HG03460 (cell line): ENCODE results near the gene LRCH1.
A peak's percentile ranks its signal among the peaks of the same experiment; 100 is the strongest.

Source experiments
- ATAC-seq: cut with Tn5 transposase; IDR thresholded peaks from one replicate; pipeline ENCODE4 v1.9.1; 2021; ENCODE audit not compliant: unreplicated experiment

The LRCH1 gene

DNA sequence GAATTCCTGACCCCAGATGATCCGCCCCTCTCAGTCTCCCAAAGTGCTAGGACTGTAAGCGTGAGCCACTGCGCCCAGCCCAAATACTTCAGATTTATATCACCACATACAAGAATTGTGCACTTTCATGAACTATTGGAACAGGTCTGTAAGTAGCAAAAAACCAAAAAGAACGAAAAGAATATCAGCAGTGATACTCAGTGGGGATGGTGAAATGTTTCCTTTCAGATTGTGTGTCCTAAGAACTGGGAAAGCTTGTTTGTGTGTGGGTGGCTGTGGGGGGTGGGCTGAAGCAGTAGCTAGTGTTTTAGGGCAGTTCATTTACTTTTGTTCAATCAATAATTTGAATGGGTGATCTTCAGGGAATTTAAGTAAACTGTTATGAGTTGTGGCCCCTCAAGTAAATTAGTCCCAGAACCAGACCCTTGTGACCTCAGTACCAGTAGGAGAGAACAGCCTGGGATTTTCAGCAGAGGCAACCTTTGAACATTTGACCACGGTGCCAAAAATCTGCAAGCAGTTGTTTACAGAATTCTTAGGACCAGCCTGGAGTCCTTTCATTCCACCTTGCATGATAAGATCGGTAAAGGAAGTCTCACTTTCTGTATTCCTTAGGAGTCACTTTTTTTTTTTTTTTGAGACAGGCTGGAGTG lies 106.6 kb downstream of the LRCH1 start:
- no peak for ATAC-seq

- ATAC-seq, result no peak
These were observed 107.4 kb downstream of the LRCH1 start for GRCh38 chr13:46660416-46660815.

- no peak for ATAC-seq
These were observed 107.9 kb downstream of the LRCH1 start for GRCh38 chr13:46660857-46661256.

- peak; percentile 48 for ATAC-seq
These were observed 109.7 kb downstream of the LRCH1 start for GRCh38 chr13:46662690-46663089.

GRCh38 chr13:46663206-46664037 lies 110.5 kb downstream of the LRCH1 start:
- ATAC-seq, result no peak

DNA sequence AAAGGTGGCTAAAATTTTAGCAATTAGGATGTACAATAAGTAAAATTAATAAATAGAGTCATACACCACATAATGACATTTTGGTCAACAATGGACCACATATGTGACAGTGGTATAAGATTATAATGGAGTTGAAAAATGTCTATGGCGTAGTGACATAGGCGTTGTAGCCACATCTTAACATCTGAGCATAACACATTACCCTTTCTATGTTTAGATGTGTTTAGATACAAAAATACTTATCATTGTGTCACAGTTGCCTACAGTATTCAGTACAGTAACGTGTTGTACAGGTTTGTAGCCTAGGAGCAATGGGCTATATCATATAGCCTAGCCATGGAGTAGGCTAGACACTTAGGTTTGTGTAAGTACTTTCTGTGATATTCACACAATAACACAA lies 111.2 kb downstream of the LRCH1 start:
- ATAC-seq, result no peak

- ATAC-seq, result no peak
These were observed 112.3 kb downstream of the LRCH1 start for GRCh38 chr13:46665248-46665632.

DNA sequence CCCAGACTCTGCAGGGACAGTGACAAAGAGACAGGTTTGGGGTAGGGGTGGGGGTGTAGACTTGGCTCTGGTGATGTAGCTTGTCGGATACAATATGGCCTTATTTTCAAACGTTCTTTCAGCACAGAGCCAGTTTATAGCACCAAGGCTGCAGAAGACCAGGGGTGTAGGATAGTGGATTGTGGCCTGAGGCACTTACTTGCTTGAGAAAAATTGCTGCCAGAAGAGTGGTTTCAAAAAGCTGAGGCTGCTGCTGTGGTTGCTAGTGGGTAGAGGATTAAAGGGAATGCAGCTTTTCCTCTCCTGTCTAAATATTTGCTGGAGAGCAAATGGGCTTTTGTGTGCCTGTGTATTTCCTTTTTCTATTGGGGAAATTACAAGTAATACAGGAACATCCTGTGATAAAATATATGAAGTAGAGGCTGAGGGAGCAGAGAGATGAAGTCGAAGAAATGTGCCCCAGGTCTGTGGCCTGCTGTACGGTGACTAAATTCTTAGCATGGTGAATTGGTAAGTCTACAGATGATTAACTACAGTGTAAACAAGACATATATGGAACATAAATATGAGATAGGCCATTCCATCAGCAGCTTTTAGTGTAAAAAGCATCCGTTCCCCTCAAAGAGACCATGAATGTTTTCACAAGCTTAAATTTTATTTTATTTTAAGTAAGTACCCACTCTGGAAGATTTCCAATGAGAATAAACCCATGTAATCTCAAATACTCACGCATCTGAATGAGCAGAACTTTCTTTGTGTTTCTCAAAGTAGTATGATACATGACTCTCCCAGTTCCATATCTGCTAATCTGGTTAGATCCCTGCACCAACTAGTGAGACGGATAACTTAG lies 112.9 kb downstream of the LRCH1 start:
- ATAC-seq, result peak; percentile 38

DNA sequence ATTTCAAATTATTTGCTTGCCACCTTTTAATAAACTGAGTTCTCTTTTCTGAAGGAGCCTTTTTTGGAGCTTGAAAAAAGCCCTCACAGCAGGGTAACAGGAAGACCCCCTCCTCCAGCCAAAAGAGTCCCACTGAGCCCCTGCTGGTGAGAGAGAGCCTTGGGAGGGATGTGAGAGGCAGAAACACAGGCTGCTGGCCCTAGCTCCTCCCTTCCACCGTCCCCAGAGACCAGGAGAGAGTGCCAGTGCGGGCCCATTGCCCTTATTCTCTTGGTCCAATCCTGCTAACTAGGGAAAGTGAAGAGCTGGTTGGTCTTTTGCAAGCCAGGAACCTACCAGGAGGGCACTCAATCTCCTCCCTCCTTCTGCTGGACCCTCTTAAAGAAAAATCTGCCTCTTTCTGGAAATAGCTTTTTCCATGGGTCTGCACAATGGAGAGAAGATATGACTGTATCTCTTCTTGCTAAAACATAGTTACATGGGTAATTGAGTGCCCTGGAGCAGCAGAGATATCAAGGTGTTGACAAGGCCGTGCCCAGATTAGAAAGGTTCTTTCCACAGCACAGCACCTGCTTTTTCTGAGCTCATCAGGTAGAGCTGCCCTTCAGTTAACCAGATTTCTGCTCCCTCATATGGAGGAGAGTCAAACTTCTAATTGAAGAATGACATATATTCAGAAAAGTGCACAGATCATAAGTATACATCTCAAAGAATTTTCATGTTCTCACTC lies 113.9 kb downstream of the LRCH1 start:
- no peak for ATAC-seq

- ATAC-seq, result peak; percentile 58
These were observed 114.8 kb downstream of the LRCH1 start for GRCh38 chr13:46667687-46668281.

DNA sequence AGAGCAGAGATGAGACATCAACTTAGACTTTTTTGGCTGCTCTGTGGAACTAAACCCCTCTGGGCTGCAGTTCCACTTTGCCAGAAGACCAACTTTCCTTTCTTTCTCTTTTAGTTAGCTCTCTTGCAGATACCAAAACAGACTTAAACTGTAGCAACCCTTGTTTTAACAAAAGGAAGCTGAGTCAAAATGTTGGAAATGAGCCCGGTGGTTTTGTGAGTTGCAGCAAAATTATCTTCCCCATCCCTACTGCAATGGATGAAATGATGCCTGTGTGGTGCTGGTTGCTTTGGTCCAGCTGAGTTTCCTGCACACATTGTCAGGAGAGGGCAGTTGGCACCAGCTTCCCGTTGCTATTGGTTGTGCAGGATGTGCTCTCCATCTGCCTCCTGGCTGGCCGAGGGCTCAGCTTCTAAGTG lies 115.3 kb downstream of the LRCH1 start:
- peak; percentile 27 for ATAC-seq

DNA sequence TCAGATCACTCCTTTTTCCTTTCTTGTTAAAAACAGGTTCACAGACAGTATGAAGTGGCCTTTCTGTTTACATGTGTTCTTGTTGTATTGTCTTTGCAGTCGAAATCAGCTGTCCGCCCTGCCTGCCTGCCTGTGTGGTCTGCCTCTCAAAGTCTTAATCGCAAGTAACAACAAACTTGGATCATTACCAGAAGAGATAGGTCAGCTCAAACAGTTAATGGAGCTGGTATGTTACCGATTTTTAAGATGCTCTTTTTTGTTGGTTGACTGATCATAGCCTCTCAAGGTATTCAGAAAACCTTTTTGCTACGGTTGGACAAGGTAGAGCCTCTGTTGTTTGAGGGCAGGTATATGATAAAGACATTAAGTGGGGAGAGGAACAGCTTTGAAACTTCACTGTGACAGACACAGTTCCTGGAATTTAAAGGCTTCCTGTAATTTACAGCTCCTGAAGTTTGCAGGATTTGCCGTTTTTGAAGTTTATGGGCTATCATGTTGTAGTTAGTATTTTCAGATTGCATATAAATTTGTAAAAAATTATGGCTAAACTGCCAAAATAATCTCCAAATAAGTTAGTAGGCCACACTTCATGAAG lies 116.1 kb downstream of the LRCH1 start:
- no peak for ATAC-seq

DNA sequence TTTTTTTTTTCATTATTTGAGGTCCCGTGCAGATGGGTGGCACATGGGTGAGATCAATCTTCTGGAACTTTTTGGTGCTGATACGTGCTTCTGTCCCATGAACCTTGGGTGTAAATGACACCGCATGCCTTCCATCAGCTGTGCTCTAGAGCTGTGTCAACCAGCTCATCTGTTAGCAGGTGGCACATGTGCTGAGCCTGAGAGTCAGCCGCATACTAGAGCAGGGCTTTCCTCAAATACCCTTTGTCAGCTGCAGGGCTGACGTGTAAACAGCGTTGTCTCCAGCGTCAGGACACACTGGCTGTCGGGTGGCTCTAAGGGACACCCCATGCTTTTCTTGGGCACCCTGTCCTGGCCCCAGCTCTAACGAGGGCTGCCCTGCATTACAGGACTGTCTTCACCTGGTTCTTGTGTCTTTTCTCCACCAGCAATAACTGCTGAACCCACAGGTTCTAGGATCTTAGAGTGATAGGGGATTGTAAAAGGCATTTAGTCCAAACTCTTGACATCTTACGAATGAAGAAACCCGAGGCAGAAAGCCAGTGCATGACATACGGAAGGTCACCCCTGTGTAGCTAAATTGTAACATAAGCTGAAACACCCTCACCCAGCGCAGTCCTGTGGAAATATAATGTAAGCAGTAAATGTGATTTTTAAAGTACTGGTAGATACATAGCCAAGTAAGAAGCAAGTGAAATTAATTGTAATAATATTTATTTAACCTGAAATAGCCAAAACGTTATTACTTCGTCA lies 119.5 kb downstream of the LRCH1 start:
- no peak for ATAC-seq

- ATAC-seq, result no peak
These were observed 122.0 kb downstream of the LRCH1 start for GRCh38 chr13:46675016-46675415.

DNA sequence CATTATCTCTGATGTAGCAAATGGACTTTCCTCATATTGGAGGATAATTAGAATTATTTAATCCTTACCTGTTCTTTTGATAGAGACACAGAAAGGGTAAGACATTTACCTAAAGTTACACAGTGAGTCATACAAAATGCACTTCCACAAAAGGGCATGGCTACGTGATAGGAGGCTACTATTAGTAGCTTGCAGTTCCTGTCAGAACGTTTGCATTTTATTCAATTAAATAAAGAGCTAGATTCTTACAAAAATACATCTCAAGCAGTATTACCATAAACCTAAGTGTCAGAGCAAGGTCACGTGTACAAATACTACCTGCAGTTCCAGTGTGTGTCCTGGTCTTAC lies 123.4 kb downstream of the LRCH1 start:
- no peak for ATAC-seq

- peak; percentile 88 for ATAC-seq
These were observed 126.6 kb downstream of the LRCH1 start for GRCh38 chr13:46679369-46680120.

DNA sequence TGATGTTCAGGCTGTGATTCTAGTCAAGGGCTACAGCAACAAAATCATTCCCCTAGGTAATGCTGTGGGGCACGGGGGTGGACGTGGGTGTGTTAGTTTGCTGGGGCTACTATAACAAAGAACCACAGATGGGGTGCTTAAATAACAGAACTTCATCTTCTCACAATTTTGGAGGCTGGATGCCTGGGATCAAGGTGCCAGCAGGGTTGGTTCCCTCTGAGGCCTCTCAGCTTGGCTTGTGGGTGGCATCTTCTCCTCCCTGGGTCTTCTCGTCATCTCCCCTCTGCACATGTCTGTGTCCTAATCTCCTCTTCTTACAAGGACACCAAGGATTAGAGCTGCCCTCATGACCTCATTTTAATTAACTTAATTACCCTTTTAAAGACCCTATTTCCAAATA lies 129.0 kb downstream of the LRCH1 start:
- ATAC-seq, result no peak

DNA sequence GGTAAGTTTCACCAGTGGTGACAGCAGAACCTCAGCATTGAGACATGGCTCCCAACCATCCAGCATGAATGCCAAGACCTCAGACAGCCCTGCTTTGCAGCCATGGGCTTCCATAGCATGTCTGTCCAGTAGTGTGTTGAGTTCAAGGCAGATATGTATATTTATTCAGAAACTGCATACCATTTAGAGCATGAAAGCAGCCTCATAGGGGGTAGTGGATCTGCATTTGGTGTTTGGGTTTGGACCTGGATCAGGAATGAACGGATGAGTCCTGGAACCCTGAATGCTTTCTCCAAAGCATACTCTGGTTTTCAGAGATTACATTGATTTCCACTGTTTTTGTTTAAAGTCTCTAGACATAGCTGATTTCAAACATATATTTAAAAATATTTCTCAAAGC lies 129.7 kb downstream of the LRCH1 start:
- no peak for ATAC-seq
